CD1c-positive myeloid dendritic cell (primary cell): ENCODE results near the gene RRP15.

Experiments used
- DNase-seq: peaks from one replicate; pipeline ENCODE4 v3.0.0-alpha.2; 2016; ENCODE audit errors: extremely low spot score

The RRP15 gene

GRCh38 chr1:218284917-218285635, at the start of gene RRP15:
Gene RRP15, plus strand, starts transcription at chr1:218285293. Its CDS starts 24 bp downstream, at chr1:218285317.
- peak; percentile 95 for DNase-seq

GRCh38 chr1:218242171-218242570, 42.9 kb upstream of the RRP15 start:
- DNase-seq = no peak

DNA sequence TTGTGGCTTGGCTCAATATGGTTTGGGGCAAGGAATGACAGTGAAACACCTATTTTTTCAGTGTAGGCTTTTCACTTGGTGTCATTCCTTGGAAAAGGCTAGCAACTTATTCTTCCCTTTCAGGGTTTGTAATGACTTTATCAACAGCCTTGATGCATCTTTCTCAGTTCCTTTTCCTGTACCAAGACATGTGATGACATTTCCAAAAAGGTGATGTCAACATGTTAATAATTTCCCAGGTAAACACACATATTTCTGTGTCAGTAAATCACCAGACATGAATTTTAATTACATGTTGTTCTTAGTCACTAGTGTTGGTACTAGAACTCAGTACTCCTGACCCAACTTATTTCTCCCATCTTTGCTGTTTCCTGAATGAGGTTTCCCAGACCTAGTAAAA, 37.8 kb upstream of the RRP15 start:
- DNase-seq = no peak

- DNase-seq = no peak
These were observed 35.6 kb upstream of the RRP15 start for GRCh38 chr1:218249338-218250140.

GRCh38 chr1:218250492-218250891, 34.6 kb upstream of the RRP15 start:
- DNase-seq = no peak

DNA sequence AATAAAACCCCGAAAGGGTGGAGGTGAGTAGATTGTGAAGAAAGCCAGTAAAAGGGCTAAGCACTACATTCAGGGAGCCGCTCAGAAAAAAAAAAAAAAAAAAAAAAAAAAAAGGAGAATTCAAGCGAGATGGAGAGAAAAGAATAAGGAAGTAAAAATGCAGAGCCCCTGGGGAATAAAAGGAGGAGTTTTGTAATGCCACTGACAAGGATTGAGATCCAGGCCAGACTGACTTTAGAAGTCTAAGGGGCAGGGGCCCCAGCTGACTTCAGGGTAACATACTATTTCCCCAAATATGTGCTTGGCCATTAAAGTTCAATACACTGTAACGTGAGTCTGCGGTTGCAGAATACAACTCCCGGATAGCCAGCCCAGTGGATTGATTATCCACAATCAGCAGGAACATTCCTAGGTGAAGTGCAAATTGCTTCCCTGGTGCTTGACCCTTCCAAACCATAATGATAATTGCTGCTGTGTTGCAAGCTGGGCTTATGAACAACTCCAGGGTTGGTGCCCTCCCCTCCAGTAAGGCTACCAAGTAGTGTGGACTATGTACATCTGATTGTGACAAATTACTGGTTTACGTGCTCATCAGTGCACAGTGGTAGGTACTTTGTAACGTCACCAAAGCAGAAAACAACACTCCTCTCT, 30.7 kb upstream of the RRP15 start:
- no peak for DNase-seq

DNA sequence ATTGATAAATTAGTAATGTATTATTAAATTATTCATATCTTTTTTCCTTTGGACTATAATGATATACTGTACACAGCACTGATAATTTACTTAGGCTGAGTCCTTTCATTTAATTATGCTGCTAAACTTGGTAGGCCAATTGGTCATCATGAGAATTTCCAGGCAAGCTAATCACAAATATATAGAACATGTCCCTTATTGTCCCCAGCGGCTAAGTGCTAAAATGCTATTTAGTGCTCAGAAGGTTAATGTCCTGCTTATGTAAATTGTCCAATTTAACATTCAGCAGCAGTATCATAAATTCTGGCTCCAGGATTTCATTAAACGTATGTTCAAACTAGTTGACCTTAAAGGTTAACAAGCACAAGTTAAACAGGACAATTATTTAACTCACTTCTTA, 30.0 kb upstream of the RRP15 start:
- DNase-seq = no peak

DNA sequence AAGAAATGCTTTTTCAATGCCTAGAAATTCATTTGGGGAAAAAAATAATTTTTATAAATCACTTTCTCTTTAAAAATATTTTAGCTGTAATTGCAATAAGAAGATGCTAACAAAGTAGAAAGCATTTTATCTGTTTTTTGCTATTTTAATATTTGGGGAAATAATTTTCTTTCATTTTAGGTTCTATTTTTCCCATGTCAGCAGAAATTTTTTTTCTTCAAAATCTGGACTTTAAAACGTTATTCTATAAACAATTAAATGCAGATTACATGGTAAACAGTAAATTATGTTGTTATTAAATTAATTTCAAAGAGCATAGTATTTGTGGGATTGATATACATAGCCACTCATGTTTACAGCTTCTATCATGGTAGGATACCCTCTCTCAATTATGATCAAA, 27.7 kb upstream of the RRP15 start:
- DNase-seq = no peak

DNA sequence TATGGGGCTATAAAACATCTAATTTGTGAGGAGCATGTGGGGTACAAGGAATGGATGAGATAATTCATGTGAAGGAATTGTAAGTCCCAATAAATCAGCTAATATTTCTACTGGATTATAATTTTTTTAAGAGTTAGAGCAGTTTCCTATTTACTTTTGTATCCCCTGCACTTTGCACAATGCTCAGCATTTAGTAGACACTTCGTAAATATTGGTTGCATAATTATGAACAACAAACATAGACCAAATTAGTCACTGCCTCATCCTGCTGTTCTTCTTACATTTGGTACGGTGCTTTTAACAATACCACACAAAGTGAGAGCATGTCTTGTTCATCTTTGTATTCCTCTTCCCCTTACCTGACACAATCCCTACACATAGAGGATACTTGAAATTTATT, 27.1 kb upstream of the RRP15 start:
- DNase-seq = no peak

DNA sequence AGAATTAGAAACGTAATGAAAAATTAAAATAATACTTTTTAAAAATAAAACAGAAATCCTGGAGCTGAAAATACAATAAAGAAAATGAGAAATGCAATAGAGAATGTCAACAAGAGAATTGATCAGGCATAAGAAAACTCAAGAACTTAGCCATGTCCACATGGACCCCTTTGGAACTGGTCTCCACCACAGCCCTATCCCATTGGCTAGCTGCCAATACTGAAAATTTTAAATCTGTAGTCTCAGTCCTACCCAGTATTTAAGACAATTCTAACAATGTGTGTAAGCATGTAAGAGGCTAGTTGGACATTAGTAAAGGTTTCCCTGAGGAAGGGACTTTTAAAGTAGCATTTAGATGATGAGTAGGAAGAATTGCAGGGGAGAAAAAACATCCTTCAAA, 25.8 kb upstream of the RRP15 start:
- DNase-seq = no peak

DNA sequence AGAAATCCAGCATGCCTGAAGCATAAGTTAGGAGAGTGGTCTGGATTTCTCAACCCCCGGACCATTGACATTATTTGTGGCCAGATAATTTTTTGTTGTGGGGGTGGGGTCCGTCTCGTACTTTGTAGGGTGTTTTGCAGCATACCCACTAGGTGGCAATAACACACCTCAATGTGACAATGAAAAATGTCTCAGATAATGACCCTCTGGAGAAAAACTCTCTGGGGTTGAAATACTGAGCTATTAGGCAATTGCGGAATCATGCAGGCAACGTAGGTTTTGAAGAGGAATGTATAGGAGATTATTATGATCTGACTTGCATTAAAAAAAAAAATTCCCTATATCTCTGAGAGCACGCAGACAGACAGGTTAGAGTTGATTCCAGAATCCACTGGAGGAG, 25.3 kb upstream of the RRP15 start:
- DNase-seq = no peak

DNA sequence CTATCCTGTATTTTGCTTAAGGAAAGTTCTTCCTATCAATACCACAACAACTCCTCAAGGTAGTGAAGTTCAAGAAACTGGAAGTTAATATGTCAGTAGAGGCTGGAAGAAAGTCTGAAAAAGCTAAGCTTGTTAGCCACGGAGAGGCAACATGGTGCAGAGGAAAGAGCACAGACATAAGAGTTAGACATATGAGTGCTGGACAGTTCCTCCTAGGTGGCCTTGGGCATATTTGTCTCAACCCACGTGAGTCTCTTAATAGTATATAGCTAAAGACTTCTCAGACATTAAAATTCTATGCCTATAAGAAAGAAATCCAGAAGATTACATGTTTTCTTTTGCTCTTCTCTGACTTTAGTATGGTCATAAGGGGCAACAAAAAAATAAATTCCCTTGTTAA, 22.8 kb upstream of the RRP15 start:
- no peak for DNase-seq

GRCh38 chr1:218266356-218266755, 18.7 kb upstream of the RRP15 start:
- no peak for DNase-seq

GRCh38 chr1:218272366-218272765, 12.7 kb upstream of the RRP15 start:
- DNase-seq = no peak

DNA sequence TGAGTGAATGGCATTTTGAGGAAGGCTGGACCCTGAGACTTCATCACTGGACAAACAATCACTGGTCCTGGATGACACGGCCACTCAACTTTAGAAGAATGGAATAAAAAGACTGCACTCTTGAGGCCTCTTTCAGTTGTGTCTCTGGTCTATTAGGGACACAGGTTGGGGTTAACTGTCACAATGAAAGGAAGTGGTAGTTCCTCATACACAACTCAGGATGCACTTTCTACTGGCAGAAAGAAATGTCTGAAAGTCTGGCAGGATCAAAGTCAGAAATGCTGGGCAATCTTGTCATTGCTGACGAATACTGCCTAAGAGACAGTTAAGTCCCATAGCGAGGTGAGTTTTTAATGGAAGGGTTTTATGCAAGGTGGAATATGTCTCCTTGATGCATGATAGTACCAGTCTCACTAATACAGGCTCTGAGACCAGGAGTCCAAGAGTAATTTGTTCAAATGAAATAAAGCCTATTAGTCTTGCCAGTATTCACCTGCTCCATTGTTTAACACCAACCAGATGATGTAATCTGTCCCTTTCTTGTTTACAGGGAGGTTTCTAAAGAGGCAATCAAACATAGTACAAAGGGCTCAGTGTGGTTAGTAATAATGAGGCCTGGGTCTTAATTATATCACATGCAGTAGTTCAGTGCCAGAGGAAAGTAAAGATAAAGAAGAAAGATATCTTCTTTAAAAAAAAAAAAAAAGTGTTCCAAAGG, 11.2 kb upstream of the RRP15 start:
- DNase-seq = no peak

DNA sequence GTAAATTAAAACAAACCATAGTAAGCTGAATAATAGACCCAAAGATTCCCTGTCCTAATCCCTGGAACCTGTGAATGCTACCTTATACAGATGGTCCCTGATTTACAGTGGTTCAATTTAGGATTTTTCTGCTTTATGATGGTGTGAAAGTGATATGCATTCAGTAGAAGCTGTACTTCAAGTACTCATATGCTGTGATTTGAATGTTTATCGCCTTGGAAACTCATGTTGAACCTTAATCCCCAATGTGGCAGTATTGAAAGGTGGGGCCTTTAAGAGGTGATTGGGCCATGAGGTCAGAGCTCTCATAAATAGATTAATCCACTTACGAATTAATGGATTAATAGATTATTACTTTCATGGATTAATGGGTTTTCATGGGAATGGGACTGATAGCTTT, 10.6 kb upstream of the RRP15 start:
- DNase-seq = no peak

- no peak for DNase-seq
These were observed 9.3 kb upstream of the RRP15 start for GRCh38 chr1:218275823-218276222.

- no peak for DNase-seq
These were observed 3.8 kb upstream of the RRP15 start for GRCh38 chr1:218281285-218281684.

- DNase-seq = no peak
These were observed 646 bp upstream of the RRP15 start for GRCh38 chr1:218284377-218284916.

DNA sequence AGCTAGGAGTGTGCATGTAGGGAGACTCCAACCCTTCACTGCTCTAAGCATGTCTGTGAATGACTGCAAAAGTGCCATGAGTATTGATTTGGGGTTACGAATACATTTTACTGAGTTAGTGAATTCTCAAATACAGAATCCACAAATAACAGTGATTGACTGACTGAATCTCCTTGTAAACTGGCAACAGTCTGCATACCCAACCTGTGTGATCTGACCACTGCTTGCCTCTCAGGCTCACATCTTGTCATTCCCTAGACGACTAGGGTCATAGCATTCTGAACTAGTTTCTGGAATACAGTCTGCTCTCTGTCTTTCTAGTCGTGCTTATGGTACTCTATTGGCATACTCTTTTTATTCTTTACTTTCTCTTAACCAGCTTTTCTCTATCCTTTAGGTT, 7.4 kb downstream of the RRP15 start:
- no peak for DNase-seq

- no peak for DNase-seq
These were observed 9.5 kb downstream of the RRP15 start for GRCh38 chr1:218294546-218294945.

GRCh38 chr1:218296162-218296561, 11.1 kb downstream of the RRP15 start:
- DNase-seq = no peak
